ENCODE results near the gene GOLGA6L9. TPM values are rescaled to one million over a fixed set of nuclear protein-coding genes. Genes with fewer than 3 reads are reported as not detected.
"Not testable (repeated sequence)": the region's sequence is repeated elsewhere in the genome, so short reads cannot be mapped to it uniquely, and the experiment has no call there.

Gene GOLGA6L9
- total RNA-seq, 1 experiment from 2014 or later, result 5.8 TPM

- H3K4me3 ChIP-seq (ENCODE audit: low read depth in 2 of 2, low read length in 2 of 2); in situ Hi-C loops (cut with HindIII; ENCODE audit: low pct_unique_long_range_greater_than_20kb, low sequenced_read_pairs); DNase-seq (ENCODE audit: low read depth, low spot score); BruUV-seq (replicated peaks); H3K27me3 ChIP-seq (ENCODE audit: control insufficient read depth, insufficient read depth, low read length); CTCF ChIA-PET; H3K36me3 ChIP-seq (ENCODE audit: control insufficient read depth, insufficient read depth, low read length); POLR2A ChIA-PET; H3K4me1 ChIP-seq (ENCODE audit: control insufficient read depth, insufficient read depth, low read length); intact Hi-C loops (cut with micrococcal nuclease; ENCODE audit: unreplicated experiment); ATAC-seq; H3K27ac ChIP-seq (ENCODE audit: low read length); H3K9me3 ChIP-seq (ENCODE audit: control insufficient read depth, insufficient read depth, low read depth, low read length): not testable (repeated sequence)
Measured at GRCh38 chr15:82475345-82475967, 45.8 kb downstream of the GOLGA6L9 start.

- H3K4me3 ChIP-seq (ENCODE audit: low read depth in 2 of 2, low read length in 2 of 2); H3K9me3 ChIP-seq (ENCODE audit: control insufficient read depth, insufficient read depth, low read depth, low read length); H3K36me3 ChIP-seq (ENCODE audit: control insufficient read depth, insufficient read depth, low read length); H3K27ac ChIP-seq (ENCODE audit: low read length); ATAC-seq; intact Hi-C loops (cut with micrococcal nuclease; ENCODE audit: unreplicated experiment); H3K4me1 ChIP-seq (ENCODE audit: control insufficient read depth, insufficient read depth, low read length); BruUV-seq (replicated peaks); in situ Hi-C loops (cut with HindIII; ENCODE audit: low pct_unique_long_range_greater_than_20kb, low sequenced_read_pairs); DNase-seq (ENCODE audit: low read depth, low spot score); H3K27me3 ChIP-seq (ENCODE audit: control insufficient read depth, insufficient read depth, low read length); CTCF ChIA-PET; POLR2A ChIA-PET: not testable (repeated sequence)
Measured at GRCh38 chr15:82476697-82477342, 47.2 kb downstream of the GOLGA6L9 start.

GRCh38 chr15:82477343-82478057 is 47.9 kb downstream of the GOLGA6L9 start:
- not testable (repeated sequence) for BruUV-seq (replicated peaks)

More at GRCh38 chr15:82477343-82478057, 47.9 kb downstream of the GOLGA6L9 start:
- DNase-seq (ENCODE audit: low read depth, low spot score); H3K36me3 ChIP-seq (ENCODE audit: control insufficient read depth, insufficient read depth, low read length); intact Hi-C loops (cut with micrococcal nuclease; ENCODE audit: unreplicated experiment); CTCF ChIA-PET; H3K4me3 ChIP-seq (ENCODE audit: low read depth in 2 of 2, low read length in 2 of 2); H3K27me3 ChIP-seq (ENCODE audit: control insufficient read depth, insufficient read depth, low read length); H3K27ac ChIP-seq (ENCODE audit: low read length); in situ Hi-C loops (cut with HindIII; ENCODE audit: low pct_unique_long_range_greater_than_20kb, low sequenced_read_pairs); ATAC-seq; H3K9me3 ChIP-seq (ENCODE audit: control insufficient read depth, insufficient read depth, low read depth, low read length); H3K4me1 ChIP-seq (ENCODE audit: control insufficient read depth, insufficient read depth, low read length); POLR2A ChIA-PET: not testable (repeated sequence)

Other genes starting within 250 kb of the GOLGA6L9 start
- gene EFL1, start 167.1 kb upstream of the GOLGA6L9 start, total RNA-seq (2021; ENCODE audit: unreplicated experiment), result 20.2 TPM
- gene SAXO2, start 167.0 kb upstream of the GOLGA6L9 start, total RNA-seq (2021; ENCODE audit: unreplicated experiment), result 1.1 TPM
- gene GOLGA6L10, start 80.3 kb upstream of the GOLGA6L9 start, total RNA-seq (2021; ENCODE audit: unreplicated experiment), result 3.5 TPM
- 1,598 TPM for gene RPS17, start 110.6 kb downstream of the GOLGA6L9 start, total RNA-seq (2021; ENCODE audit: unreplicated experiment)
- gene CPEB1, start 217.5 kb downstream of the GOLGA6L9 start, total RNA-seq (2021; ENCODE audit: unreplicated experiment), result 19.5 TPM

Data from Panc1 (cell line).